NK-92 (cell line): ENCODE results near the gene KRTAP5-8.
"Not testable (repeated sequence)": the region's sequence is repeated elsewhere in the genome, so short reads cannot be mapped to it uniquely, and the experiment has no call there.

Experiments used
- DNase-seq: peaks from one replicate; lab custom pipeline; 2025; ENCODE audit not compliant: unreplicated experiment; lab: John Stamatoyannopoulos, UW

KRTAP5-8 gene, protein sequence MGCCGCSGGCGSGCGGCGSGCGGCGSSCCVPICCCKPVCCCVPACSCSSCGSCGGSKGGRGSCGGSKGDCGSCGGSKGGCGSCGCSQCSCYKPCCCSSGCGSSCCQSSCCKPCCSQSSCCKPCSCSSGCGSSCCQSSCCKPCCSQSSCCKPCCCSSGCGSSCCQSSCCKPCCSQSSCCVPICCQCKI

DNA sequence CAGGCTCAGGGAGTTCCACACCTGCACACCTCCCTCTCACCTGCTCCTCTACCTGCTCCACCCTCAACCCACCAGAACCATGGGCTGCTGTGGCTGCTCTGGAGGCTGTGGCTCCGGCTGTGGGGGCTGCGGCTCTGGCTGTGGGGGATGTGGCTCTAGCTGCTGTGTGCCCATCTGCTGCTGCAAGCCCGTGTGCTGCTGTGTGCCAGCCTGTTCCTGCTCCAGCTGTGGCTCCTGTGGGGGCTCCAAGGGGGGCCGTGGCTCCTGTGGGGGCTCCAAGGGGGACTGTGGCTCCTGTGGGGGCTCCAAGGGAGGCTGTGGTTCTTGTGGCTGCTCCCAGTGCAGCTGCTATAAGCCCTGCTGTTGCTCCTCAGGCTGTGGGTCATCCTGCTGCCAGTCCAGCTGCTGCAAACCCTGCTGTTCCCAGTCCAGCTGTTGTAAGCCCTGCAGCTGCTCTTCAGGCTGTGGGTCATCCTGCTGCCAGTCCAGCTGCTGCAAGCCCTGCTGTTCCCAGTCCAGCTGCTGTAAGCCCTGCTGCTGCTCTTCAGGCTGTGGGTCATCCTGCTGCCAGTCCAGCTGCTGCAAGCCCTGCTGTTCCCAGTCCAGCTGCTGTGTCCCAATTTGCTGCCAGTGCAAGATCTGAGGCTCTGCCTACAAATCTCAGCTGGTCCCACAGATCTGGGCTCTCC is at the start of gene KRTAP5-8:
Gene KRTAP5-8 (plus strand): TSS at position 49 of the 689 bp plus-strand sequence. CDS start 31 bp downstream, at position 80.
- not testable (repeated sequence) for DNase-seq

DNA sequence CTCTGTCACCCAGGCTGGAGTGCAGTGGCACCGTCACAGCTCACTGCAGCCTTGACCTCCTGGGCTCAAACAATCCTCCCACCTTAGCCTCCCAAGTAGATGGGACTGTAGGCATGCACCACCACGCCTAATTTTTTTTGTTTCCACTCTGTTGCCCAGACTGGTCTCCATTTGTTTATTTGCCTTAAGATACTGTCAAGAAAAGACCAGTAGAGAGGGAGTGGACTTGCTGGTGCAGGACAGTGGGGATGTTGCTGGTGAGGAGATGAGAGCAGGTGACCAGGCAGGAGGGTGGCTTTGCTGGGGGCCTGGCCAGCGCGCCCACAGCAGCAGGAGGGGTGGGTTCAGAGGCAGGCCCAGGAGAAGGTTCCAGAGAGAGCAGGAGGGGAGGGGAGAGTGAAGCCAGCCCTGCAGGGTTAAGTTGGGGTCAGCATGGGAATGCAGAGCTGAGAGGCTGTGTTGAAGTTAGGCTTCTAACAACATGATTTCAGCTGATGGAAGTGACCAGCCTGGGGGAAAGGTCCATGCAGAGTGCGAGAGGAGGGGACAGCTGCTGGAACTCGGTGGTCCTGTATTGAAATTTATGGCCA is 49.0 kb upstream of the KRTAP5-8 start:
- no peak for DNase-seq

DNA sequence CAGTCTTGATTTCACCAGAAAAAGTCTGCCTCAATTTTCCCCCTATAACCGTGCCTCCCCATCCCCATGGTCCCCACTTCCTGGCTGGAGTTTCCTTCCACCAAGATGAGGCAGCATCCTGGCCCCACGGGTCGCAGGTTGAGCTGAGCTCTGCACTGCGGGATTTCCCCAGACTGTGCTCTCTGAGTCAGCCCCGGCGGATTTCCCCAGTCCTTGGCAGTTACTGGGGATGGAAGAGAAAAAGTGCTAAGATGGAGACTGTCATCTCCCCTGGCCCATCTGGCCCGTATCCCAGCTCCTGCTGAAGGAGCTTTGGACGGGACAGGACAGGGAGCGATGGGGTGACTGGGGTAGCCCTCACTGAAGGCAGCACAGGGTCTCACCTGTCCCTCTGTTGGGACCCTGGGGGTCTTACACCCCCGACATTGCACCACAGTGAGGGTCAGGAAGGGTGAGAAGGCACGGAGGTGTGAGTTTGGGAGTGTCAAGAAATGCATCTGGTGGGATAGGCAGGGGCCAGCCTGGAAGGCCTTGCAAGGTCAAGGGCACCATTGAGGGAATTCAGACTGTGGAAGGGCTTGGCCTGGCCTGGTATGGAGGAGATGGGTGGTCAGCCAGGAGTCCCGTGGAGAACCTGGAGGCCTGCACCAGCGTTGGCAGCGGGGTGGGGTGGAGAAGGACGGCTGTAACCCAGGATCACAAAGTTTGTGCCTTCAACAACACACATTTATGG is 48.3 kb upstream of the KRTAP5-8 start:
- no peak for DNase-seq

- DNase-seq, result no peak
These were observed 47.6 kb upstream of the KRTAP5-8 start for GRCh38 chr11:71490044-71490730.

DNA sequence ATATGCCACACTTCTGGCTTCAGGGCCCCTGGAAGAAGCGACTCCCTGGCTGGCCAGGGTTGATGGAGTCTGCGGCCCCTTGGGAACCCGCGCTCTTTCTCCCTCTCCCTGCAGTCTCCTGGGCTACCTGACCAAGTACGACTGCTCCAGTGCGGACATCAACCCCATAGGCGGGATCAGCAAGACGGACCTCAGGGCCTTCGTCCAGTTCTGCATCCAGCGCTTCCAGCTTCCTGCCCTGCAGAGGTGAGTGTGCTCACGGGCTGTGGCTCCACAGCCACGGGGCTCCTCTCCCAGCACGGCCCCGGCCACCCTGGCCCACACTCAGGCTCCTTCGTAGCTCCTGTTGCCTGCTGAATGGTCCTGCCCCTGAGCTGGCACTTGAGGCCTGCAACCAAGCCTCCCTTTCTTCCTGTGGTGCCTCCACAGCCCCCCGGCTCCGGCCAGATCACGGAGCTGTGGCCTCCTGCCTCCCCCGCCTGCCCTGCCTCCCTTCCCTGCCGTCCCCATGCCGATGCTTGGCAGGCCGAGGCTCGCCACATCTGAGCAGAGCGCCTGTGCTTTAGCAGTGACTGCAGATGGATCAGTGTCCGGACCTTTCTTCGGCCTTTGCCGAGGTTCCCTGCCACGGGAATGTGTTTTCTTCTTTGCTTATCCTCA is 47.0 kb upstream of the KRTAP5-8 start:
- DNase-seq, result no peak

GRCh38 chr11:71491531-71491930 is 46.3 kb upstream of the KRTAP5-8 start:
- DNase-seq, result no peak

DNA sequence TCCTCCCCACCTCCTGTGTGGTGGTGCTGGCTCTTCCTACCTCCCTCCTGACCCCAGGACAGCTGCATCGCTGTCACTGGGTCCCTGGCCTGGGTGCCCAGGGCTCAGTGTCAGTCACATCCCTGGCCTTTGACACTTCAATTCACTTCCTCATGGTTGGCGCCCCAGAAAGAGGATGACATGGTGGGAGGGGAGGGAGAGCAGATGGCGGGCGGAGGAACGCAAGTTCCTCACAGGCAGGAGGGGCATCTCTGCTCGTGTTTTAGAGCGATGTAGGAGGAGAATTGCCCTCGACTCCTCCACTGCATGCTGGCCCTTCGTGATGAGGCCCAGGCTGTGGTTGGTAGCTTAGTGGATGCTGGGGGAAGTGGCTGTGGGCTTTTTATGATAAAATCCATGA is 45.9 kb upstream of the KRTAP5-8 start:
- DNase-seq, result no peak

GRCh38 chr11:71495286-71496230 is 42.3 kb upstream of the KRTAP5-8 start:
- no peak for DNase-seq

- DNase-seq, result no peak
These were observed 41.4 kb upstream of the KRTAP5-8 start for GRCh38 chr11:71496421-71496820.

DNA sequence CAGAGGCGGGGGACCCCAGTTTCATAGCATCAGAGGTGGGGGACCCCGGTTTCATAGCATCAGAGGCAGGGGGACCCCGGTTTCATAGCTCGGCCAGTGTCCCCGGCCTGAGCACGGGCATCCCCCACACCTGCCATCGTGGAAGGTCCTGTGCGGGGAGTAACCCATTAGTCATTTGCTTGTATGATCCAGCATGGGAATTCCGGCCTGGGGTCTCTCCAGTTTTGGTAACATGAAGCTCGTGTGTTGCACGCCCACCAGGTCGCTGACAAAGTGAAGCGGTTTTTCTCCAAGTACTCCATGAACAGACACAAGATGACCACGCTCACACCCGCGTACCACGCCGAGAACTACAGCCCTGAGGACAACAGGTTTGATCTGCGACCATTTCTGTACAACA is 39.7 kb upstream of the KRTAP5-8 start:
- no peak for DNase-seq

DNA sequence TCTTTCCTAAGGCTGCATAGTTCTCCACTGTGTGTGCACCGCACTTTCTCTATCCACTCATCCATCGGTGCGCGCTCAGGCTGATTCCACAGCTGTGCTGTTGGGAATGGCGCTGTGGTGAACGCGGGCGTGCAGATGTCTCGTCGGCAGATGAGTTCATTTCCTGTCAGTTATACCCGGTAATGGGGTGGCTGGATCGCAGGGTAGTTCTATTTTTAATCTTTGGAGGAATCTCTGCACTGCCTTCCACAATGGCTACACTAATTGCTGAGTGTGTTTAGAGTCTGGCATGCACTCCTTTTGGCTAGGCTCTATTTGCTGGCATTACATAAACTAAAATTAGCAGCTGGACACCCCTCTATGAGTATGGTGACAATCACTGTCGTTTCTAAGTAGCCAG is 38.7 kb upstream of the KRTAP5-8 start:
- DNase-seq, result no peak

DNA sequence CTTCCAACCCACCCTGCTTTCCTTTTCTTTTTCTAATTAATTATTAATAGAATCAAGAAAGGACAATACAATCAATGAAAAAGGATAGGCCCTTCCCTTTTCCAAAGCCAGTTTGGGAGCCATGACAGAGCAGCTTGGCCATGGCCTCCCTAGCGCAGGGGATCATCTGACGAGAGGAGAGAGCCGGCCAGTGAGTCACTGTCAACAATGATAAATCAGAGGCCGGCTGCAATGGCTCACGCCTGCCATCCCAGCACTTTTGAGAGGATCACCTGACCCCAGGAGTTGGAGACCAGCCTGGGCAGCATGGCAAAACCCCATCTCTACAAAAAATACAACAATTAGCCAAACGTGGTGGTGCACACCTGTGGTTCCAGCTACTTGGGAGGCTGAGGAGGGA is 38.3 kb upstream of the KRTAP5-8 start:
- DNase-seq, result no peak

- no peak for DNase-seq
These were observed 37.2 kb upstream of the KRTAP5-8 start for GRCh38 chr11:71500601-71501021.

DNA sequence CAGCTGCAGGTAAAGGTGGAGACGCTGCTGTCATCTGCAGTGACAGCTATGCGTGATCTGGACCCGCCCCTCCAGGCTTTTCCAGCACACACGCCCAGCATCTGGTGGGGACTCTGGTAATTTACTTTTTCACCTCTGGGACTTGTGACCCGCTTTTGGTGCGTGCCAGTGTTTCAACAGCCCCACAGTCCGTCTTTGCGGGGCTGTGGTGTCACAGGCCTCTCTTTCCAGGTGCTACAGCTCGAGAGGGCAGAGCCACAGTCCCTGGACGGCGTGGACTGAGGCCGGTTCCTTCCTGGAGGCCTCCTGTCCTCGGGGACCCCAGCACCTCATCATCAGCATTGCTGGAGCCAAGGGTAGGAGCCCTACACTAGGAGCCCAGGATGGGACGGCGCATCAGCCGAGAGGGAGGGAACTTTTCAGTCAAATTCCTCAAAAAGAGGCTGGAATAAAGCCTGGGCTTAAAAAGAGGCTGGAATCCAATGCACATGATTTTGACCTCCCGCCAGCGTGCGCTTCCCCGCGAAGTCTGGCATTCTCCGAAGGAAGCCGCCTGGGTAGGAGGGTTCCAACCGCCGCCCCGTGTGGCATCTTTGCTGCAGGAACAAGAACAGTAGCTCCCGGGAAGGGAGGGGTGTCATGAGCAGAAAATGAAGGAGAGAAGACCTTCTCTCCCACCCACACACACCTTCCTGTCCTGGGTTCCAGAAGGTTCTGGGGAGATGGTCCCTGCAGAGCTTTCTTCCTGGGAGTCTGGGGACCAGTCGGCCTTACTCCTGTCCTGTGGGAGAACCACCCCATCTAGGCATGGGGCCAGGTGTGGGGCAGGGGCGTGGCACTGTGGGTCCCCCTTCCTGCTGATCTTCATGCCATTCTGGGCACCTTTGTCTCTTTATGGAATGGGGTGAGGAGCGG is 36.5 kb upstream of the KRTAP5-8 start:
- no peak for DNase-seq

DNA sequence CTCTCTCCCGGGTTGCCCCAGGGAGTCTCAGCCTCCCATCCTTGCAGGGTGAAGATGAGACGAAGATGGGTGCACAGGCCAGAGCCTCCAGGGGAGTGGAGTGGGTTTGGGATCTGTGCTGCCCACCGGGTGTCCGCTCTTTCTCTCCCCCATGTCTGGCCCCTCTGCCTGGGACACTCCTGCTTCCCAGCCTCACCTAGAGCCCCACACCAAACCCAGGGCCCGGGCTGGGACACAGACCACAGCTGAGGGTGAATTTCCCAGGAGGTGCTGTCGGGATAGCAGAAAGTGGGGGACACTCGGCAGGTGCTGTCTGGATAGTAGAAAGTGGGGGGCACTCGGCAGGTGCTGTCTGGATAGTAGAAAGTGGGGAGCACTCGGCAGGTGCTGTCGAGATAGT is 35.8 kb upstream of the KRTAP5-8 start:
- DNase-seq, result no peak

DNA sequence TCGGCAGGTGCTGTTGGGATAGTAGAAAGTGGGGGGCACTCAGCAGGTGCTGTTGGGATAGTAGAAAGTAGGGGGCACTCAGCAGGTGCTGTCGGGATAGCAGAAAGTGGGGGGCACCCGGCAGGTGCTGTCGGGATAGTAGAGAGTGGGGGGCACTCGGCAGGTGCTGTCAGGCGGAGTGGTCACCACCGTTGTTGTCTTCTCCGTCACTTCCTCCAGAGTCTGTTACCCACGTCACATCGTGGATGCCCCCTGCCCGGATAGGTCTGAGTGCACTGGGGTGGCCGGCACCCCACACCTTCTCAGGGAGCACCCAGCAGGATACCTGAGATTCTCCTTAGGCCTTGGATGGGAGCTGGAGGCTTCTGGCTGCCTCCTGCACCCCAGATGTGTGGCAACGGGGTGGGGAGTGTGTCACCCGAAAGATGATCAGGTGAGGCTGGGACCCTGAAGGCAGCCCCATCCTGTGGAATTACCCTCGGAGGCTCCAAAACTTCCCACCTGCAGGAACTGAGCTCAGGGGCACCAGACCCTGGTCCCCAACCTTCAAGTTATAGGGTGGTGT is 34.9 kb upstream of the KRTAP5-8 start:
- no peak for DNase-seq

GRCh38 chr11:71504531-71504930 is 33.3 kb upstream of the KRTAP5-8 start:
- DNase-seq, result no peak

GRCh38 chr11:71505001-71505400 is 32.8 kb upstream of the KRTAP5-8 start:
- DNase-seq, result no peak
